ENCODE measurements around the gene VEGFA.

VEGFA gene

DNA sequence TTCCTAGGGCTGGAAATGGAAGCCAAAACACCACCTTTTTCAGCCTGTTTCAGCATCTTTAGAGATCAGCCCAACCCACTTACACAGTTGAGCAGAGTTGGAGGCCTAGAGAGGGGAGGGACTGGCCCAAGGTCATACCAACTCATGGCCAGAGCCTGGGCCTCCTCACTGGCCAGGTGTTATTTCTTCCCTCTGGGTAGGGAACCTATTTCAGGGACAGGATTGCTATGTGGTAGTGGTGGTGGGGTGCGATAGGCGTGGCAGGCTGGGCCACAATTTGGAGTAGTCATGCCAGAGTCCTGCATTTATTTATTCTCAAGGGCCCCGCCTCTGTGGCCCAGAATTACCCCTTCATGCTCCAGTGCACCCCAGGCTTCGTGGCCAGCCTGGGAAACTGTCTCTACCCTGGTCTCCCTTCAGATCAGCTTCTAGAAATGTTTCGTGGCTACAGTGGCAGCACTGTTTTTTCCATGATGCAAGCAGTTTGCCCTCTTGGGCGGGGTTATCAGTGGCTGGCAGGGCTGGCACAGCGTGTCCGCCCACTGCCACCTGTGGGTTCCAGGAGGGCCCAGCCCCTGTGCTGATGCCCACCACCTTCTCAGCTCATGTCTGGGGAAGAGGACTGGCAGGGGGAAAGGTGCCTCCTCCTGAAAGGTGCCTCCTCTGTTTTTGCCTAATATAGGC is 6.2 kb downstream of the VEGFA start:
- DNase-seq (ENCODE audit: low spot score) = no peak
- Histone ChIP-seq H4K8ac (ENCODE audit: low read depth, low read length) (no peak overlapping the region), H3K4me1 (ENCODE audit: control insufficient read depth in 2 of 2, insufficient read depth in 1 of 2, low read depth in 1 of 2, low read length in 2 of 2) (peaks cover 19 to 22% of the 10 kb centered on the region in 2 donors), H3K79me1 (ENCODE audit: low read depth, low read length) (peaks cover 16% of the 10 kb centered on the region), H2AK5ac (ENCODE audit: low read depth, low read length) (no peak overlapping the region), H3K27ac (replicated peaks; ENCODE audit: low read length) (no peak overlapping the region), H3K18ac (ENCODE audit: low read length) (peak overlapping the region; percentile 23), H3K27me3 (ENCODE audit: control insufficient read depth in 3 of 3, insufficient read depth in 3 of 3, low read depth in 1 of 3, low read length in 3 of 3) (no peaks in the 10 kb centered on the region), H3K23ac (ENCODE audit: low read depth, low read length, poor library complexity) (no peak overlapping the region), H3K14ac (ENCODE audit: low read length) (no peak overlapping the region), H2BK120ac (ENCODE audit: low read depth, low read length) (no peak overlapping the region), H3K4ac (ENCODE audit: low read length) (no peak overlapping the region), H2BK15ac (ENCODE audit: low read length) (peak overlapping the region; percentile 4), H2BK12ac (ENCODE audit: low read length) (no peak overlapping the region), H3K4me3 (ENCODE audit: low read length in 2 of 2) (no peak overlapping the region), H2AFZ (ENCODE audit: low read length) (no peak overlapping the region), H2BK5ac (ENCODE audit: low read length) (no peak overlapping the region), H4K91ac (ENCODE audit: low read depth, low read length, poor library complexity) (no peak overlapping the region), H3K36me3 (replicated peaks in 1 of 2; ENCODE audit: control insufficient read depth in 2 of 2, insufficient read depth in 2 of 2, low read length in 2 of 2) (peaks cover 29 to 52% of the 10 kb centered on the region in 2 donors), H3K9ac (ENCODE audit: low read depth, low read length, poor library complexity) (no peak overlapping the region), H3K9me3 (replicated peaks in 1 of 2; ENCODE audit: control insufficient read depth in 2 of 2, insufficient read depth in 1 of 2, low read depth in 1 of 2, low read length in 2 of 2) (no peaks in the 10 kb centered on the region), H3K4me2 (ENCODE audit: insufficient read depth, low read length, poor library complexity, severe bottlenecking) (no peak overlapping the region)
- no CpG with 5 or more reads among the region's 8 CpGs for WGBS, 2 donors (ENCODE audit: extremely low coverage in 2 of 2, insufficient read length in 2 of 2, insufficient replicate concordance in 1 of 2)

DNA sequence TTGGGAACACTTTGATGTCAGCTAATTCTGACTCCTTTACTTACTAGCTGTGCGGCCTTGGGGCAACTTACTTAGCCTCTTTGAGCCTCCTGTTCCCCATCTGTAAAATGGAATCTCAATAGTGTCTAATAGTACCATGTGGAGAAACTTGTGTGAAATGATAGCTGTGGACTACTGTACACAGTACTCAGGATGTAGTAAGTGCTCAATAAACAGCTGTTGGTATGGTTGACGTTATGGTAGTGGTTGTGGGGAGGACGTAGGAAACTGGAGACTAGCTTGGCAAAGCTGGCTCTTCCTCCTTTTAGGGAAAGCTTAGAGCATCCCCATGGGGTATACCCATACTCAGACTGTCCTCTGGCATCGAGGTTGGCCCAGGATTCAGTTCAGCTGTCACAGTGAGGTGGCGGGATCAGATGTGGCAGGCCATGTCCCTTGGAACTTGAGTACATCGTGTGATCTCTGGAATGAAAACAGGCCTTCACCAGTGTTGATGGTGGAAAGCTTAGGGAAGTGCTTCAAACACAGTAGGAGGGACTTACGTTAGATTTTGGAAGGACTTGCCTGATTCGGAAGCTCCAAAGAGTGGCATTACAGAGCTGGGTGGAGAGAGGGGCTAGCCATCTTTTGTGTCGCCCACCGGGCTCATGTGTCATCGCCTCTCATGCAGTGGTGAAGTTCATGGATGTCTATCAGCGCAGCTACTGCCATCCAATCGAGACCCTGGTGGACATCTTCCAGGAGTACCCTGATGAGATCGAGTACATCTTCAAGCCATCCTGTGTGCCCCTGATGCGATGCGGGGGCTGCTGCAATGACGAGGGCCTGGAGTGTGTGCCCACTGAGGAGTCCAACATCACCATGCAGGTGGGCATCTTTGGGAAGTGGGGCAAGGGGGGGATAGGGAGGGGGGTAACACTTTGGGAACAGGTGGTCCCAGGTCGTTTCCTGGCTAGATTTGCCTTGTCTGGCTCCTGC is 7.1 kb downstream of the VEGFA start:
- H3K9ac ChIP-seq (ENCODE audit: low read depth, low read length, poor library complexity) = no peak overlapping the region
- H3K23ac ChIP-seq (ENCODE audit: low read depth, low read length, poor library complexity) = peak overlapping the region; percentile 40
- peaks cover 19 to 22% of the 10 kb centered on the region in 2 donors for H3K4me1 ChIP-seq (ENCODE audit: control insufficient read depth in 2 of 2, insufficient read depth in 1 of 2, low read depth in 1 of 2, low read length in 2 of 2)
- no peak overlapping the region for H3K18ac ChIP-seq (ENCODE audit: low read length)
- H4K91ac ChIP-seq (ENCODE audit: low read depth, low read length, poor library complexity) = no peak overlapping the region
- no peak overlapping the region for H2BK12ac ChIP-seq (ENCODE audit: low read length)
- H3K4me3 ChIP-seq (ENCODE audit: low read length in 2 of 2) = no peak overlapping the region
- DNase-seq (ENCODE audit: low spot score) = no peak
- H3K4me2 ChIP-seq (ENCODE audit: insufficient read depth, low read length, poor library complexity, severe bottlenecking) = no peak overlapping the region
- H2BK15ac ChIP-seq (ENCODE audit: low read length) = no peak overlapping the region
- no peak overlapping the region for H3K14ac ChIP-seq (ENCODE audit: low read length)
- no peak overlapping the region for H3K27ac ChIP-seq (replicated peaks; ENCODE audit: low read length)
- H3K9me3 ChIP-seq (replicated peaks in 1 of 2; ENCODE audit: control insufficient read depth in 2 of 2, insufficient read depth in 1 of 2, low read depth in 1 of 2, low read length in 2 of 2) = no peaks in the 10 kb centered on the region
- H2AFZ ChIP-seq (ENCODE audit: low read length) = no peak overlapping the region
- no peak overlapping the region for H2BK5ac ChIP-seq (ENCODE audit: low read length)
- no peak overlapping the region for H2BK120ac ChIP-seq (ENCODE audit: low read depth, low read length)
- WGBS, 2 donors (ENCODE audit: extremely low coverage in 2 of 2, insufficient read length in 2 of 2, insufficient replicate concordance in 1 of 2) = no CpG with 5 or more reads among the region's 18 CpGs
- H2AK5ac ChIP-seq (ENCODE audit: low read depth, low read length) = no peak overlapping the region
- H3K4ac ChIP-seq (ENCODE audit: low read length) = no peak overlapping the region
- H3K79me1 ChIP-seq (ENCODE audit: low read depth, low read length) = peaks cover 18% of the 10 kb centered on the region
- no peaks in the 10 kb centered on the region for H3K27me3 ChIP-seq (ENCODE audit: control insufficient read depth in 3 of 3, insufficient read depth in 3 of 3, low read depth in 1 of 3, low read length in 3 of 3)
- H4K8ac ChIP-seq (ENCODE audit: low read depth, low read length) = no peak overlapping the region
- peaks cover 35 to 60% of the 10 kb centered on the region in 2 donors for H3K36me3 ChIP-seq (replicated peaks in 1 of 2; ENCODE audit: control insufficient read depth in 2 of 2, insufficient read depth in 2 of 2, low read length in 2 of 2)

DNA sequence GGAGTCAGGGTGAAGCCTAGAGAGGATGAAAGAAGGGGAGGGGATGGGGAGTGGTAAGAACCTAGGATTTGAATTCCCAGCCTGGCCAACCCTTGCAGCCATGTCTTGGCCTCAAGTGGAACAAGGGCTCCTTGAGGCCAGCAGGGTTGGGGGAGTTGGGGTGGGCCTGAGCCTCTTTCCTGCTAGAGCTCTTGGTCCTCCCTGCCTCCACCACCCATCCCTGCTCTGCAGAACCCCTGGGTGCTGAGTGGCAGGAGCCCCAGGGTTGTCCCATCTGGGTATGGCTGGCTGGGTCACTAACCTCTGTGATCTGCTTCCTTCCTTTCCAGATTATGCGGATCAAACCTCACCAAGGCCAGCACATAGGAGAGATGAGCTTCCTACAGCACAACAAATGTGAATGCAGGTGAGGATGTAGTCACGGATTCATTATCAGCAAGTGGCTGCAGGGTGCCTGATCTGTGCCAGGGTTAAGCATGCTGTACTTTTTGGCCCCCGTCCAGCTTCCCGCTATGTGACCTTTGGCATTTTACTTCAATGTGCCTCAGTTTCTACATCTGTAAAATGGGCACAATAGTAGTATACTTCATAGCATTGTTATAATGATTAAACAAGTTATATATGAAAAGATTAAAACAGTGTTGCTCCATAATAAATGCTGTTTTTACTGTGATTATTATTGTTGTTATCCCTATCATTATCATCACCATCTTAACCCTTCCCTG is 8.3 kb downstream of the VEGFA start:
- peaks cover 44 to 72% of the 10 kb centered on the region in 2 donors for H3K36me3 ChIP-seq (replicated peaks in 1 of 2; ENCODE audit: control insufficient read depth in 2 of 2, insufficient read depth in 2 of 2, low read length in 2 of 2)
- no peak for DNase-seq (ENCODE audit: low spot score)

More for the DNA sequence above, 8.3 kb downstream of the VEGFA start:
- Histone ChIP-seq H2BK15ac (ENCODE audit: low read length) (no peak overlapping the region), H4K91ac (ENCODE audit: low read depth, low read length, poor library complexity) (no peak overlapping the region), H2BK120ac (ENCODE audit: low read depth, low read length) (no peak overlapping the region), H3K9me3 (replicated peaks in 1 of 2; ENCODE audit: control insufficient read depth in 2 of 2, insufficient read depth in 1 of 2, low read depth in 1 of 2, low read length in 2 of 2) (no peaks in the 10 kb centered on the region), H3K14ac (ENCODE audit: low read length) (no peak overlapping the region), H3K23ac (ENCODE audit: low read depth, low read length, poor library complexity) (no peak overlapping the region), H3K27ac (replicated peaks; ENCODE audit: low read length) (no peak overlapping the region), H2BK5ac (ENCODE audit: low read length) (no peak overlapping the region), H3K27me3 (ENCODE audit: control insufficient read depth in 3 of 3, insufficient read depth in 3 of 3, low read depth in 1 of 3, low read length in 3 of 3) (no peaks in the 10 kb centered on the region), H3K4me2 (ENCODE audit: insufficient read depth, low read length, poor library complexity, severe bottlenecking) (no peak overlapping the region), H2AK5ac (ENCODE audit: low read depth, low read length) (no peak overlapping the region), H2BK12ac (ENCODE audit: low read length) (no peak overlapping the region), H3K4me1 (ENCODE audit: control insufficient read depth in 2 of 2, insufficient read depth in 1 of 2, low read depth in 1 of 2, low read length in 2 of 2) (peaks cover 13 to 17% of the 10 kb centered on the region in 2 donors), H3K4me3 (ENCODE audit: low read length in 2 of 2) (no peak overlapping the region), H3K18ac (ENCODE audit: low read length) (no peak overlapping the region), H3K4ac (ENCODE audit: low read length) (no peak overlapping the region), H3K79me1 (ENCODE audit: low read depth, low read length) (peaks cover 15% of the 10 kb centered on the region), H3K9ac (ENCODE audit: low read depth, low read length, poor library complexity) (no peak overlapping the region), H4K8ac (ENCODE audit: low read depth, low read length) (no peak overlapping the region), H2AFZ (ENCODE audit: low read length) (no peak overlapping the region)
- WGBS, 2 donors (ENCODE audit: extremely low coverage in 2 of 2, insufficient read length in 2 of 2, insufficient replicate concordance in 1 of 2) = no CpG with 5 or more reads among the region's 4 CpGs
